ENCODE results near the gene IL10RA. TPM values are rescaled to one million over a fixed set of nuclear protein-coding genes. Genes with fewer than 3 reads are reported as not detected.
"Not testable (repeated sequence)": the region's sequence is repeated elsewhere in the genome, so short reads cannot be mapped to it uniquely, and the experiment has no call there.

Gene IL10RA
- total RNA-seq, 1 donor from 2014 or later: 8.9 TPM

GRCh38 chr11:117946842-117947526, 39.2 kb upstream of the IL10RA start:
- no peaks in the 10 kb centered on the region for H3K9me3 ChIP-seq (ENCODE audit: control insufficient read depth in 3 of 3, low read length in 3 of 3)
- H3K4me1 ChIP-seq (ENCODE audit: control insufficient read depth in 3 of 3, insufficient read depth in 3 of 3, low read length in 3 of 3): peaks cover 0 to 7% (median 2%) of the 10 kb centered on the region in 3 donors
- no peak overlapping the region for H3K4me3 ChIP-seq (ENCODE audit: low read length in 3 of 3)
- no peak overlapping the region for H3K9ac ChIP-seq (ENCODE audit: low read depth in 1 of 3, low read length in 3 of 3)
- peaks cover 0 to 6% (median 3%) of the 10 kb centered on the region in 3 donors for H3K27me3 ChIP-seq (ENCODE audit: control insufficient read depth in 3 of 3, insufficient read depth in 3 of 3, low read length in 3 of 3)
- H3K36me3 ChIP-seq (ENCODE audit: control insufficient read depth in 3 of 3, insufficient read depth in 3 of 3, low read length in 3 of 3): no peaks in the 10 kb centered on the region
- no peak overlapping the region for H3K27ac ChIP-seq (ENCODE audit: low read depth, low read length)

GRCh38 chr11:117947751-117948150, 38.4 kb upstream of the IL10RA start:
- H3K4me3 ChIP-seq (ENCODE audit: low read length in 3 of 3); H3K9me3 ChIP-seq (ENCODE audit: control insufficient read depth in 3 of 3, low read length in 3 of 3); H3K9ac ChIP-seq (ENCODE audit: low read depth in 1 of 3, low read length in 3 of 3); H3K27ac ChIP-seq (ENCODE audit: low read depth, low read length); H3K27me3 ChIP-seq (ENCODE audit: control insufficient read depth in 3 of 3, insufficient read depth in 3 of 3, low read length in 3 of 3); H3K4me1 ChIP-seq (ENCODE audit: control insufficient read depth in 3 of 3, insufficient read depth in 3 of 3, low read length in 3 of 3); H3K36me3 ChIP-seq (ENCODE audit: control insufficient read depth in 3 of 3, insufficient read depth in 3 of 3, low read length in 3 of 3): not testable (repeated sequence)

- not testable (repeated sequence) for H3K9me3 ChIP-seq (ENCODE audit: control insufficient read depth in 3 of 3, low read length in 3 of 3); H3K36me3 ChIP-seq (ENCODE audit: control insufficient read depth in 3 of 3, insufficient read depth in 3 of 3, low read length in 3 of 3); H3K4me3 ChIP-seq (ENCODE audit: low read length in 3 of 3); H3K4me1 ChIP-seq (ENCODE audit: control insufficient read depth in 3 of 3, insufficient read depth in 3 of 3, low read length in 3 of 3); H3K27ac ChIP-seq (ENCODE audit: low read depth, low read length); H3K9ac ChIP-seq (ENCODE audit: low read depth in 1 of 3, low read length in 3 of 3); H3K27me3 ChIP-seq (ENCODE audit: control insufficient read depth in 3 of 3, insufficient read depth in 3 of 3, low read length in 3 of 3)
Measured at GRCh38 chr11:117948466-117948865, 37.7 kb upstream of the IL10RA start.

- peaks cover 0 to 7% (median 2%) of the 10 kb centered on the region in 3 donors for H3K4me1 ChIP-seq (ENCODE audit: control insufficient read depth in 3 of 3, insufficient read depth in 3 of 3, low read length in 3 of 3)
Measured at GRCh38 chr11:117949062-117949461, 37.1 kb upstream of the IL10RA start.

DNA sequence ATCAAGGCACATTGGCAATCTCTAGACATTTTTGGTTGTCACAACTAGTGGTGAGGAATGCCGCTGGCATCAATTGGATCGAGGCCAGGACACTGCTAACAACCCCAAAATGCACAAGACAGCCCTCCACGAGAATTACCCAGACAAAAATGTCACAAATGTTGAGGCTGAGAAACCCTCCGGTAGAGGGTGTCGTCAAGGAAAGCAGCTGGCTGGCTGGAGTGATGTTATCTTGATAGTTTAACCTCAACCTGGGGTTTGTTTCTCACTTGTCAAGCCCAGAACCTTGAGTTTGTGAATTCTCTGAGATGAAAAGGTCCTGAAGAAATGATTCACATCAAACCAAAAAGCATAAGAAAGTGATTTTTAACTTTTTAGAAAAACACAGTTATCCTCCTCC, 35.9 kb upstream of the IL10RA start:
- Histone ChIP-seq H3K36me3 (ENCODE audit: control insufficient read depth in 3 of 3, insufficient read depth in 3 of 3, low read length in 3 of 3) (no peaks in the 10 kb centered on the region), H3K4me3 (ENCODE audit: low read length in 3 of 3) (no peak overlapping the region), H3K4me1 (ENCODE audit: control insufficient read depth in 3 of 3, insufficient read depth in 3 of 3, low read length in 3 of 3) (peaks cover 0 to 7% (median 2%) of the 10 kb centered on the region in 3 donors), H3K9ac (ENCODE audit: low read depth in 1 of 3, low read length in 3 of 3) (no peak overlapping the region), H3K27ac (ENCODE audit: low read depth, low read length) (no peak overlapping the region), H3K9me3 (ENCODE audit: control insufficient read depth in 3 of 3, low read length in 3 of 3) (no peaks in the 10 kb centered on the region), H3K27me3 (ENCODE audit: control insufficient read depth in 3 of 3, insufficient read depth in 3 of 3, low read length in 3 of 3) (peaks cover 0 to 6% (median 3%) of the 10 kb centered on the region in 3 donors)

More at GRCh38 chr11:117949062-117949461, 37.1 kb upstream of the IL10RA start:
- Histone ChIP-seq H3K9me3 (ENCODE audit: control insufficient read depth in 3 of 3, low read length in 3 of 3) (no peaks in the 10 kb centered on the region), H3K36me3 (ENCODE audit: control insufficient read depth in 3 of 3, insufficient read depth in 3 of 3, low read length in 3 of 3) (no peaks in the 10 kb centered on the region), H3K9ac (ENCODE audit: low read depth in 1 of 3, low read length in 3 of 3) (no peak overlapping the region), H3K4me3 (ENCODE audit: low read length in 3 of 3) (no peak overlapping the region), H3K27me3 (ENCODE audit: control insufficient read depth in 3 of 3, insufficient read depth in 3 of 3, low read length in 3 of 3) (peaks cover 0 to 6% (median 3%) of the 10 kb centered on the region in 3 donors), H3K27ac (ENCODE audit: low read depth, low read length) (no peak overlapping the region)

DNA sequence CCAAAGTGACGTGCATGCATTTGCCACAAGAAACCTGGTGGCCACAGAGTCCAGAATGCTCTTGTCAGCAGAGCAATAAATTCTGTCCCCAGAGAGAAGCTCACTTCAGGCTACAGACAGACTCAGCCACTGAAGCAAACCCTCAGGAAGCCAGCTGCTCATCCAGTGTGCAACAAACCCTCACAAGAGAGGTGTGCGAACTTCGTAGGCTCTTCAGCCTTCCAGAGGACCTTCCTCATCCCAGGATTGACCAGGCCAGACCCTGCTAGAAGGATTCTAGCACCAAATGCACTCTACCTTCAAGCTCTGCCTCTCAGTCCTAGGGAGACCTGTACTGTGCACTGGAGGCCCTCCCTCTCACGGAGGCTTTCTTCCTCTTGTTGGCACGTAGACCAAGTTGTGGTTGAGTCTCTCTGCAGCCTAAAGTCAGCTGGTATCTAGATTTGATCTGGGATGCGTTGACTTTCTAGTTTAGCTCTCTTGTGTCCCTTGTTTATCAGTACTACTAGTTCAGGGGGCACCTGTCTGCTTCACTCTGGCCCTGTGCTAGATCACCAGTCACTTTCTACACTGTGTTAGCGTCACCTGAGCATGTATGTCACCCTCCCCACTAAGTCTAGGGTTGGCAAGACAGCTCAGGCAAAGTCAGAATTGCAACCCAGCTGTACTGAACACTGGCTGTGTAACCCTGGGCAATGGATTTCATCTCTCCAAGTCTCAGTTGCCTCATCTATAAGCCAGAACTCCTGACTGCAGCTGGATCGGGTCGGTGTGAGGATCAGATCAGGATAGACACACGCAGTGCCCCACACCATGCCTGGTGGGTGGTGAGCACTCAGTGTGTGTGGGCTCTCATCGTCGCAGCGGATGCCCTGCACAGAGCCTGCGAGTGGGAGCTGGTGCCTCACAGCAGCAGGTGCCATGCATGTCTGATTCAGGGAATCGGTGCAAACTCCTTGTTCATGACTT, 34.9 kb upstream of the IL10RA start:
- H3K4me3 ChIP-seq (ENCODE audit: low read length in 3 of 3): no peak overlapping the region
- peaks cover 0 to 7% (median 2%) of the 10 kb centered on the region in 3 donors for H3K4me1 ChIP-seq (ENCODE audit: control insufficient read depth in 3 of 3, insufficient read depth in 3 of 3, low read length in 3 of 3)

GRCh38 chr11:117953024-117953671, 33.0 kb upstream of the IL10RA start:
- Histone ChIP-seq H3K4me1 (ENCODE audit: control insufficient read depth in 3 of 3, insufficient read depth in 3 of 3, low read length in 3 of 3) (peaks cover 0 to 3% (median 0%) of the 10 kb centered on the region in 3 donors), H3K4me3 (ENCODE audit: low read length in 3 of 3) (no peak overlapping the region), H3K27ac (ENCODE audit: low read depth, low read length) (no peak overlapping the region), H3K9ac (ENCODE audit: low read depth in 1 of 3, low read length in 3 of 3) (no peak overlapping the region), H3K27me3 (ENCODE audit: control insufficient read depth in 3 of 3, insufficient read depth in 3 of 3, low read length in 3 of 3) (peaks cover 0 to 6% (median 0%) of the 10 kb centered on the region in 3 donors), H3K9me3 (ENCODE audit: control insufficient read depth in 3 of 3, low read length in 3 of 3) (peaks cover 0 to 2% (median 0%) of the 10 kb centered on the region in 3 donors), H3K36me3 (ENCODE audit: control insufficient read depth in 3 of 3, insufficient read depth in 3 of 3, low read length in 3 of 3) (no peaks in the 10 kb centered on the region)

More for the DNA sequence above, 34.9 kb upstream of the IL10RA start:
- Histone ChIP-seq H3K9ac (ENCODE audit: low read depth in 1 of 3, low read length in 3 of 3) (no peak overlapping the region), H3K36me3 (ENCODE audit: control insufficient read depth in 3 of 3, insufficient read depth in 3 of 3, low read length in 3 of 3) (no peaks in the 10 kb centered on the region), H3K27ac (ENCODE audit: low read depth, low read length) (no peak overlapping the region), H3K9me3 (ENCODE audit: control insufficient read depth in 3 of 3, low read length in 3 of 3) (no peaks in the 10 kb centered on the region), H3K27me3 (ENCODE audit: control insufficient read depth in 3 of 3, insufficient read depth in 3 of 3, low read length in 3 of 3) (peaks cover 0 to 6% (median 3%) of the 10 kb centered on the region in 3 donors)

- Histone ChIP-seq H3K4me1 (ENCODE audit: control insufficient read depth in 3 of 3, insufficient read depth in 3 of 3, low read length in 3 of 3) (no peaks in the 10 kb centered on the region), H3K9ac (ENCODE audit: low read depth in 1 of 3, low read length in 3 of 3) (no peak overlapping the region), H3K27me3 (ENCODE audit: control insufficient read depth in 3 of 3, insufficient read depth in 3 of 3, low read length in 3 of 3) (no peaks in the 10 kb centered on the region), H3K4me3 (ENCODE audit: low read length in 3 of 3) (no peak overlapping the region), H3K36me3 (ENCODE audit: control insufficient read depth in 3 of 3, insufficient read depth in 3 of 3, low read length in 3 of 3) (no peaks in the 10 kb centered on the region), H3K27ac (ENCODE audit: low read depth, low read length) (no peak overlapping the region), H3K9me3 (ENCODE audit: control insufficient read depth in 3 of 3, low read length in 3 of 3) (peaks cover 0 to 2% (median 0%) of the 10 kb centered on the region in 3 donors)
Measured at GRCh38 chr11:117958949-117959348, 27.2 kb upstream of the IL10RA start.

GRCh38 chr11:117959438-117960149, 26.6 kb upstream of the IL10RA start:
- no peak overlapping the region for H3K9ac ChIP-seq (ENCODE audit: low read depth in 1 of 3, low read length in 3 of 3)
- H3K9me3 ChIP-seq (ENCODE audit: control insufficient read depth in 3 of 3, low read length in 3 of 3): peaks cover 0 to 2% (median 0%) of the 10 kb centered on the region in 3 donors
- peak overlapping the region; percentile 7 for H3K27ac ChIP-seq (ENCODE audit: low read depth, low read length)
- H3K4me1 ChIP-seq (ENCODE audit: control insufficient read depth in 3 of 3, insufficient read depth in 3 of 3, low read length in 3 of 3): no peaks in the 10 kb centered on the region
- no peaks in the 10 kb centered on the region for H3K36me3 ChIP-seq (ENCODE audit: control insufficient read depth in 3 of 3, insufficient read depth in 3 of 3, low read length in 3 of 3)
- H3K4me3 ChIP-seq (ENCODE audit: low read length in 3 of 3): no peak overlapping the region
- no peaks in the 10 kb centered on the region for H3K27me3 ChIP-seq (ENCODE audit: control insufficient read depth in 3 of 3, insufficient read depth in 3 of 3, low read length in 3 of 3)

All from skeletal muscle tissue (tissue), 4 donors.